Measurements from ENCODE around the gene BICC1.

DNA sequence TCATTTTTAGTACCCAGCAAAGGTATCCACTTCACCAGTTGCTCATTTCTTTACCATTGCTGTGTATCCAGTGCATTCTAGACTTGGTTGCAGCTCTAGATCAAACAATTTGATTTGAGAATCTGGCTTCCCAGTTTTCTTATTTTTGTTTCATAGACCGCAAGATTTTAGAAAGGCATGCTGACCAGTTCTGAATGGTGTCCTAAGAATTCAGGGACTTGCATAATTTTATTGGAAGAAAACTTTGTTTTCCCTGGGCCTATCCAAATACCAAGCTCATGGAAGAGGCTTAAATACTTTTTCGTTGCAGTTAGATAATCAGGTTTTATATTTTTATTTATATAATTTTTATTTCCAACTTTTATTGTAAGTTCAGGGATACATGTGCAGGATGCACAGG lies 58.3 kb downstream of the BICC1 start:
- TF ChIP-seq, protein P1, sequence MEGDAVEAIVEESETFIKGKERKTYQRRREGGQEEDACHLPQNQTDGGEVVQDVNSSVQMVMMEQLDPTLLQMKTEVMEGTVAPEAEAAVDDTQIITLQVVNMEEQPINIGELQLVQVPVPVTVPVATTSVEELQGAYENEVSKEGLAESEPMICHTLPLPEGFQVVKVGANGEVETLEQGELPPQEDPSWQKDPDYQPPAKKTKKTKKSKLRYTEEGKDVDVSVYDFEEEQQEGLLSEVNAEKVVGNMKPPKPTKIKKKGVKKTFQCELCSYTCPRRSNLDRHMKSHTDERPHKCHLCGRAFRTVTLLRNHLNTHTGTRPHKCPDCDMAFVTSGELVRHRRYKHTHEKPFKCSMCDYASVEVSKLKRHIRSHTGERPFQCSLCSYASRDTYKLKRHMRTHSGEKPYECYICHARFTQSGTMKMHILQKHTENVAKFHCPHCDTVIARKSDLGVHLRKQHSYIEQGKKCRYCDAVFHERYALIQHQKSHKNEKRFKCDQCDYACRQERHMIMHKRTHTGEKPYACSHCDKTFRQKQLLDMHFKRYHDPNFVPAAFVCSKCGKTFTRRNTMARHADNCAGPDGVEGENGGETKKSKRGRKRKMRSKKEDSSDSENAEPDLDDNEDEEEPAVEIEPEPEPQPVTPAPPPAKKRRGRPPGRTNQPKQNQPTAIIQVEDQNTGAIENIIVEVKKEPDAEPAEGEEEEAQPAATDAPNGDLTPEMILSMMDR (IDR thresholded peaks at IDR 0.05) = no peak
- TF ChIP-seq POLR2AphosphoS5 (IDR thresholded peaks at IDR 0.05) (no peak), EP300 (IDR thresholded peaks at IDR 0.05; ENCODE audit: low read depth) (no peak)
